ENCODE data around the gene NIFK. TPM values are rescaled to one million over a fixed set of nuclear protein-coding genes. Genes with fewer than 3 reads are reported as not detected.

The NIFK gene
- total and polyA plus RNA-seq, 3 donors from 2014 or later: 33.4 to 59.2 (median 51.5) TPM

DNA sequence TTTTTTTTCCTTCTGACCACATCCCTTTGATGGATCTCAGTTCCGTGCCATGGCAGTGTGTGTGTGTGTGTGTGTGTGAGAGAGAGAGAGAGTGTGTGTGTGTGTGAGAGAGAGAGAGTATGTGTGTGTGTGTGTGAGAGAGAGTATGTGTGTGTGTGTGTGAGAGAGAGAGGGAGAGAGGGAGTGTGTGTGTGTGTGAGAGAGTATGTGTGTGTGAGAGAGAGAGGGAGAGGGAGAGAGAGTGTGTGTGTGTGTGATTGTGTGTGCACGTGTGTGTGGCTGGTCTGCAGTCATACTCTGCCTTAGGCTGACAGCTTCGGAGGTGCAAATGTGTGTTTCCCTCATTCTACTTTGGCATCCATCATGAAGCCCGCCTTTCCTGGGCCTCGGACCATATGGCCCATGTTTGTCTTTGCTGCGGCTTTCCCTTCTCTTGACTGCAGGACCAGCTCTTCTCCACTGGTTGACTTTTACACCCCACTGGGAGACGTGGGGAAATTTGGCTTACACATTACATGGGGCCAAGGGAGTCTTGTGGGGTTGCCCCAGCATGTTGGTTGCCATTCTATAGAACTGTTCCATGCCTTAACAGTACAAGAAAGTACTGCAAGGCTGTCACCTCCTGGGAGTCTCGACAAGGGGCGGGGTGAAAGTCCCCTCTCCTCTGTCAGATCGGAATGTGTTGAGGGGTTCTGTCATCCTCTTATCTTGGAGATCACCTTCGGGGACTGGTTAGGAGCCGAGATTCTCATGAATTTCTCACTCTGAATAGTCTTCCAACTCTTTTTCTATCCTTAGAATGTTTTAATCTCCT is 40.4 kb upstream of the NIFK start:
- Histone ChIP-seq H3K4me3 (no peak overlapping the region), H3K9me3 (no peaks in the 10 kb centered on the region), H3K27me3 (no peaks in the 10 kb centered on the region), H3K27ac (no peak overlapping the region), H3K36me3 (ENCODE audit: low read depth, missing control alignments) (no peaks in the 10 kb centered on the region), H3K4me1 (no peaks in the 10 kb centered on the region)
- WGBS, 2 donors: 71 to 73% methylated on average over 12 of the region's 12 CpGs
- no peak for TF ChIP-seq POLR2A (IDR thresholded peaks at IDR 0.05)
- TF ChIP-seq, protein P1, sequence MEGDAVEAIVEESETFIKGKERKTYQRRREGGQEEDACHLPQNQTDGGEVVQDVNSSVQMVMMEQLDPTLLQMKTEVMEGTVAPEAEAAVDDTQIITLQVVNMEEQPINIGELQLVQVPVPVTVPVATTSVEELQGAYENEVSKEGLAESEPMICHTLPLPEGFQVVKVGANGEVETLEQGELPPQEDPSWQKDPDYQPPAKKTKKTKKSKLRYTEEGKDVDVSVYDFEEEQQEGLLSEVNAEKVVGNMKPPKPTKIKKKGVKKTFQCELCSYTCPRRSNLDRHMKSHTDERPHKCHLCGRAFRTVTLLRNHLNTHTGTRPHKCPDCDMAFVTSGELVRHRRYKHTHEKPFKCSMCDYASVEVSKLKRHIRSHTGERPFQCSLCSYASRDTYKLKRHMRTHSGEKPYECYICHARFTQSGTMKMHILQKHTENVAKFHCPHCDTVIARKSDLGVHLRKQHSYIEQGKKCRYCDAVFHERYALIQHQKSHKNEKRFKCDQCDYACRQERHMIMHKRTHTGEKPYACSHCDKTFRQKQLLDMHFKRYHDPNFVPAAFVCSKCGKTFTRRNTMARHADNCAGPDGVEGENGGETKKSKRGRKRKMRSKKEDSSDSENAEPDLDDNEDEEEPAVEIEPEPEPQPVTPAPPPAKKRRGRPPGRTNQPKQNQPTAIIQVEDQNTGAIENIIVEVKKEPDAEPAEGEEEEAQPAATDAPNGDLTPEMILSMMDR (IDR thresholded peaks at IDR 0.05): no peak
- intact Hi-C loops (cut with DNase I; ENCODE audit: low total_unique reads): no loop called here
- no peak for DNase-seq

- intact Hi-C loops (cut with DNase I; ENCODE audit: low total_unique reads): no loop called here
These were observed 39.7 kb upstream of the NIFK start for GRCh38 chr2:121776361-121776760.

GRCh38 chr2:121774235-121774634 is 37.6 kb upstream of the NIFK start:
- Histone ChIP-seq H3K27ac (no peak overlapping the region), H3K4me1 (no peaks in the 10 kb centered on the region), H3K9me3 (no peaks in the 10 kb centered on the region), H3K27me3 (no peaks in the 10 kb centered on the region), H3K4me3 (no peak overlapping the region), H3K36me3 (ENCODE audit: low read depth, missing control alignments) (no peaks in the 10 kb centered on the region)
- DNase-seq: no peak
- intact Hi-C loops (cut with DNase I; ENCODE audit: low total_unique reads): no loop called here
- TF ChIP-seq, protein P1 (IDR thresholded peaks at IDR 0.05): no peak
- TF ChIP-seq POLR2A (IDR thresholded peaks at IDR 0.05): no peak
- WGBS, 2 donors: 93% methylated on average over 13 of the region's 13 CpGs

More at GRCh38 chr2:121776361-121776760, 39.7 kb upstream of the NIFK start:
- Histone ChIP-seq H3K27ac (no peak overlapping the region), H3K9me3 (no peaks in the 10 kb centered on the region), H3K27me3 (no peaks in the 10 kb centered on the region), H3K4me1 (no peaks in the 10 kb centered on the region), H3K36me3 (ENCODE audit: low read depth, missing control alignments) (no peaks in the 10 kb centered on the region), H3K4me3 (no peak overlapping the region)
- no peak for DNase-seq
- TF ChIP-seq POLR2A (IDR thresholded peaks at IDR 0.05): no peak
- TF ChIP-seq, protein P1 (IDR thresholded peaks at IDR 0.05): no peak
- 86 to 88% methylated on average over 3 of the region's 3 CpGs for WGBS, 2 donors

- no peaks in the 10 kb centered on the region for H3K36me3 ChIP-seq (ENCODE audit: low read depth, missing control alignments)
- H3K27me3 ChIP-seq: no peaks in the 10 kb centered on the region
- no peak for DNase-seq
- intact Hi-C loops (cut with DNase I; ENCODE audit: low total_unique reads): no loop called here
- H3K9me3 ChIP-seq: no peaks in the 10 kb centered on the region
- no peak overlapping the region for H3K27ac ChIP-seq
- 58 to 64% methylated on average over 6 of the region's 6 CpGs for WGBS, 2 donors
- TF ChIP-seq, protein P1 (IDR thresholded peaks at IDR 0.05): no peak
- TF ChIP-seq POLR2A (IDR thresholded peaks at IDR 0.05): no peak
- no peak overlapping the region for H3K4me3 ChIP-seq
- no peaks in the 10 kb centered on the region for H3K4me1 ChIP-seq
These were observed 35.5 kb upstream of the NIFK start for GRCh38 chr2:121771976-121772742.

All from testis (tissue), 3 donors.